Caco-2 (cell line): ENCODE results near the gene WDR44. TPM values are rescaled to one million over a fixed set of nuclear protein-coding genes. Genes with fewer than 3 reads are reported as not detected.

Source experiments
- BruUV-seq: library from RNA; stranded (reverse); fragments of 400-500 nt; replicated peaks from 2 replicates; lab custom pipeline; 2021; lab: Mats Ljungman, UMichigan
- CTCF ChIA-PET: fragments of 300-600 bp; sonication (Branson Sonifier 250); formaldehyde crosslinking; loops from one replicate; lab custom pipeline; 2022; ENCODE audit warnings: antibody characterized with exemption; lab: Charles Lee
- POLR2A ChIA-PET: fragments of 300-600 bp; sonication (Branson Sonifier 250); formaldehyde crosslinking; loops from one replicate; lab custom pipeline; 2022; ENCODE audit warnings: antibody characterized with exemption; lab: Charles Lee
- DNase-seq, 2 experiments: peaks; one replicate each; pipeline versions ENCODE4 v3.0.0 to v3.0.0-alpha.2; 2020 to 2022
- H3K27me3 ChIP-seq: replicated peaks from 2 replicates; pipeline ENCODE4 v1.6.0; 2011; ENCODE audit warnings: low read length; ENCODE audit not compliant: control insufficient read depth, insufficient read depth
- H3K36me3 ChIP-seq: 2 replicates; pipeline ENCODE4 v1.5.1; 2011; ENCODE audit warnings: low read length; ENCODE audit not compliant: control insufficient read depth, insufficient read depth
- H3K4me1 ChIP-seq: fragments of 250-450 bp; sonication (Bioruptor Pico); 2 replicates; pipeline ENCODE4 v1.5.1; 2020; ENCODE audit warnings: mild to moderate bottlenecking
- H3K4me3 ChIP-seq: 2 replicates; pipeline ENCODE4 v1.5.1; 2011; ENCODE audit warnings: low read depth, mild to moderate bottlenecking, control low read depth, low read length
- H3K9me3 ChIP-seq: fragments of 250-450 bp; sonication (Bioruptor Pico); 2 replicates; pipeline ENCODE4 v1.5.1; 2020; ENCODE audit warnings: mild to moderate bottlenecking, moderate library complexity
- H3K27ac Mint-ChIP-seq: one replicate; pipeline ENCODE4 v1.8.0; 2022; ENCODE audit warnings: mixed read lengths; ENCODE audit not compliant: unreplicated experiment
- H3K27me3 Mint-ChIP-seq: one replicate; pipeline ENCODE4 v1.8.0; 2022; ENCODE audit warnings: mixed read lengths; ENCODE audit not compliant: insufficient read depth, unreplicated experiment
- H3K36me3 Mint-ChIP-seq: one replicate; pipeline ENCODE4 v1.8.0; 2022; ENCODE audit warnings: mild to moderate bottlenecking, mixed read lengths; ENCODE audit not compliant: insufficient read depth, unreplicated experiment
- H3K4me1 Mint-ChIP-seq: one replicate; pipeline ENCODE4 v1.8.0; 2022; ENCODE audit warnings: low read depth, mixed read lengths; ENCODE audit not compliant: unreplicated experiment
- H3K4me3 Mint-ChIP-seq: one replicate; pipeline ENCODE4 v1.8.0; 2022; ENCODE audit warnings: mild to moderate bottlenecking, moderate library complexity, mixed read lengths; ENCODE audit not compliant: unreplicated experiment
- H3K9me3 Mint-ChIP-seq: one replicate; pipeline ENCODE4 v1.8.0; 2022; ENCODE audit warnings: mixed read lengths; ENCODE audit not compliant: unreplicated experiment
- CTCF ChIP-seq, 2 experiments: fragments of 200-600 bp in 1 of 2; IDR thresholded peaks; 1 replicate in 1 of 2; 2 replicates in 1 of 2; pipeline versions ENCODE4 v1.5.1 to v1.8.0; 2011 to 2022; ENCODE audit warnings: antibody characterized with exemption in 1 of 2, control low read depth in 1 of 2, inconsistent platforms in 1 of 2, low read depth in 1 of 2, low read length in 1 of 2, mild to moderate bottlenecking in 1 of 2, moderate library complexity in 1 of 2; ENCODE audit not compliant: insufficient read depth in 1 of 2, severe bottlenecking in 1 of 2, unreplicated experiment in 1 of 2
- intact Hi-C: fragments of 100-400 bp; cut with micrococcal nuclease; formaldehyde crosslinking; loops from one replicate; pipeline ENCODE4 v1.10.0; 2022; ENCODE audit not compliant: unreplicated experiment
- total RNA-seq: library from RNA; stranded (reverse); gene quantifications from 2 replicates; pipeline ENCODE4 v1.2.3, GENCODE V29; 2022

The WDR44 gene
- total RNA-seq, 1 experiment from 2014 or later: 9.9 TPM

GRCh38 chrX:118350706-118351105, 4.8 kb downstream of the WDR44 start:
- POLR2A ChIA-PET: no interaction called here
- H3K4me3 Mint-ChIP-seq: no peak overlapping the region
- Histone ChIP-seq H3K36me3 (no peaks in the 10 kb centered on the region), H3K9me3 (no peaks in the 10 kb centered on the region), H3K27me3 (no peaks in the 10 kb centered on the region), H3K4me1 (peaks cover 8% of the 10 kb centered on the region; the same call in 1 of the 2 replicates), H3K4me3 (no peak overlapping the region)
- H3K36me3 Mint-ChIP-seq: peaks cover 11% of the 10 kb centered on the region
- no peak for TF ChIP-seq CTCF (IDR thresholded peaks at IDR 0.05; ENCODE audit: insufficient read depth in 1 of 2, low read depth in 1 of 2, low read length in 1 of 2, severe bottlenecking in 1 of 2, unreplicated experiment in 1 of 2)
- no peaks in the 10 kb centered on the region for H3K9me3 Mint-ChIP-seq
- BruUV-seq: no TSS peak
- intact Hi-C loops: no loop called here
- H3K27ac Mint-ChIP-seq: no peak overlapping the region
- CTCF ChIA-PET: no interaction called here
- H3K4me1 Mint-ChIP-seq: peaks cover 7% of the 10 kb centered on the region
- no peaks in the 10 kb centered on the region for H3K27me3 Mint-ChIP-seq
- DNase-seq: no peak

GRCh38 chrX:118352566-118352965, 6.7 kb downstream of the WDR44 start:
- Mint-ChIP-seq H3K27ac (no peak overlapping the region), H3K27me3 (no peaks in the 10 kb centered on the region), H3K36me3 (no peaks in the 10 kb centered on the region), H3K4me3 (no peak overlapping the region), H3K4me1 (peaks cover 7% of the 10 kb centered on the region), H3K9me3 (no peaks in the 10 kb centered on the region)
- no peak overlapping the region for H3K4me3 ChIP-seq
- H3K4me1 ChIP-seq: peaks cover 11% of the 10 kb centered on the region; the same call in 1 of the 2 replicates
- H3K9me3 ChIP-seq: no peaks in the 10 kb centered on the region
- no TSS peak for BruUV-seq
- no peak for TF ChIP-seq CTCF (IDR thresholded peaks at IDR 0.05; ENCODE audit: insufficient read depth in 1 of 2, low read depth in 1 of 2, low read length in 1 of 2, severe bottlenecking in 1 of 2, unreplicated experiment in 1 of 2)
- no peaks in the 10 kb centered on the region for H3K36me3 ChIP-seq
- DNase-seq: no peak
- ChIA-PET CTCF (no interaction called here), POLR2A (no interaction called here)
- no peaks in the 10 kb centered on the region for H3K27me3 ChIP-seq
- intact Hi-C loops: no loop called here

- H3K27ac Mint-ChIP-seq: no peak overlapping the region
- H3K4me3 Mint-ChIP-seq: no peak overlapping the region
- intact Hi-C loops: no loop called here
- BruUV-seq: no TSS peak
- Histone ChIP-seq H3K36me3 (no peaks in the 10 kb centered on the region), H3K4me1 (peaks cover 11% of the 10 kb centered on the region; the same call in 1 of the 2 replicates), H3K4me3 (no peak overlapping the region), H3K9me3 (no peaks in the 10 kb centered on the region), H3K27me3 (no peaks in the 10 kb centered on the region)
- H3K4me1 Mint-ChIP-seq: peaks cover 7% of the 10 kb centered on the region
- CTCF ChIA-PET: no interaction called here
- DNase-seq: no peak
- H3K36me3 Mint-ChIP-seq: no peaks in the 10 kb centered on the region
- no peaks in the 10 kb centered on the region for H3K9me3 Mint-ChIP-seq
- H3K27me3 Mint-ChIP-seq: no peaks in the 10 kb centered on the region
- TF ChIP-seq CTCF (IDR thresholded peaks at IDR 0.05; ENCODE audit: insufficient read depth in 1 of 2, low read depth in 1 of 2, low read length in 1 of 2, severe bottlenecking in 1 of 2, unreplicated experiment in 1 of 2): no peak
- POLR2A ChIA-PET: no interaction called here
These were observed 7.4 kb downstream of the WDR44 start for GRCh38 chrX:118353081-118353850.
